CD14-positive monocyte (primary cell): ENCODE results near the gene HCN2. TPM values are rescaled to one million over a fixed set of nuclear protein-coding genes. Genes with fewer than 3 reads are reported as not detected.

Source experiments
- DNase-seq, 3 donors: peaks; one replicate each; pipeline ENCODE4 v3.0.0-alpha.2; 2011 to 2022
- H2AFZ ChIP-seq: 2 replicates; pipeline ENCODE4 v1.6.0; 2012; ENCODE audit warnings: mild to moderate bottlenecking, low read depth, low read length, inconsistent platforms; ENCODE audit not compliant: insufficient read depth, poor library complexity, severe bottlenecking
- H3K27ac ChIP-seq, 2 donors: 1 replicate in 1 of 2; 2 replicates in 1 of 2; pipeline ENCODE4 v1.5.1; 2012 to 2013; ENCODE audit warnings: low read length in 2 of 2, control low read depth in 1 of 2, inconsistent platforms in 1 of 2, low read depth in 1 of 2, mild to moderate bottlenecking in 1 of 2
- H3K27me3 ChIP-seq, 2 donors: one replicate each; pipeline versions ENCODE4 v1.6.0 to v1.6.1; 2011 to 2013; ENCODE audit warnings: low read length in 2 of 2; ENCODE audit not compliant: control insufficient read depth in 2 of 2, insufficient read depth in 2 of 2
- H3K36me3 ChIP-seq, 2 donors: replicated peaks in 1 of 2; 1 replicate in 1 of 2; 2 replicates in 1 of 2; pipeline versions ENCODE4 v1.5.1 to v1.6.1; 2012 to 2013; ENCODE audit warnings: low read length in 2 of 2, control low read depth in 1 of 2, inconsistent platforms in 1 of 2, mild to moderate bottlenecking in 1 of 2; ENCODE audit not compliant: insufficient read depth in 2 of 2, control insufficient read depth in 1 of 2
- H3K4me1 ChIP-seq, 2 donors: 1 replicate in 1 of 2; 2 replicates in 1 of 2; pipeline versions ENCODE4 v1.5.1 to v1.6.1; 2012 to 2013; ENCODE audit warnings: low read length in 2 of 2, control low read depth in 1 of 2, inconsistent platforms in 1 of 2, mild to moderate bottlenecking in 1 of 2, moderate library complexity in 1 of 2; ENCODE audit not compliant: insufficient read depth in 2 of 2, control insufficient read depth in 1 of 2
- H3K4me2 ChIP-seq: replicated peaks from 2 replicates; pipeline ENCODE3; 2012; ENCODE audit warnings: low read length, moderate library complexity, mild to moderate bottlenecking; ENCODE audit not compliant: poor library complexity, severe bottlenecking; ENCODE audit errors: extremely low read depth
- H3K4me3 ChIP-seq, 3 experiments: fragments of 200-600 bp in 1 of 3; sonication (generic) in 1 of 3; replicated peaks in 1 of 3; 1 replicate in 2 of 3; 2 replicates in 1 of 3; pipeline ENCODE4 v1.5.1; 2011 to 2013; ENCODE audit warnings: low read length in 3 of 3, mild to moderate bottlenecking in 3 of 3, control low read depth in 2 of 3, low read depth in 2 of 3, inconsistent platforms in 1 of 3, moderate library complexity in 1 of 3
- H3K79me2 ChIP-seq: 2 replicates; pipeline ENCODE4 v1.6.0; 2012; ENCODE audit warnings: mild to moderate bottlenecking, control low read depth, inconsistent platforms, low read length, moderate library complexity; ENCODE audit not compliant: insufficient read depth
- H3K9ac ChIP-seq: 2 replicates; pipeline ENCODE4 v1.6.0; 2017; ENCODE audit warnings: low read length, mild to moderate bottlenecking; ENCODE audit not compliant: insufficient read depth, poor library complexity, severe bottlenecking
- H3K9me3 ChIP-seq, 2 donors: replicated peaks in 1 of 2; 1 replicate in 1 of 2; 2 replicates in 1 of 2; pipeline versions ENCODE4 v1.5.1 to v1.6.1; 2012 to 2013; ENCODE audit warnings: low read length in 2 of 2, control low read depth in 1 of 2; ENCODE audit not compliant: control insufficient read depth in 1 of 2, insufficient read depth in 1 of 2
- H4K20me1 ChIP-seq: 2 replicates; pipeline ENCODE4 v1.6.0; 2012; ENCODE audit warnings: mild to moderate bottlenecking, low read length, control low read depth, moderate library complexity; ENCODE audit not compliant: insufficient read depth
- H3K27ac Mint-ChIP-seq, 7 donors: one replicate each; pipeline ENCODE4 v1.8.0; 2020; ENCODE audit warnings: mild to moderate bottlenecking in 7 of 7, mixed read lengths in 7 of 7, moderate library complexity in 6 of 7, inconsistent platforms in 2 of 7
- H3K27me3 Mint-ChIP-seq, 3 donors: one replicate each; pipeline ENCODE4 v1.8.0; 2021 to 2022; ENCODE audit warnings: low read depth in 3 of 3, mild to moderate bottlenecking in 3 of 3, mixed read lengths in 3 of 3, moderate library complexity in 3 of 3, inconsistent platforms in 1 of 3
- H3K36me3 Mint-ChIP-seq, 2 donors: one replicate each; pipeline ENCODE4 v1.8.0; 2020; ENCODE audit warnings: mixed read lengths in 2 of 2, inconsistent platforms in 1 of 2, mild to moderate bottlenecking in 1 of 2
- H3K4me1 Mint-ChIP-seq: one replicate; pipeline ENCODE4 v1.8.0; 2020; ENCODE audit warnings: mild to moderate bottlenecking, mixed read lengths
- H3K4me3 Mint-ChIP-seq, 2 donors: one replicate each; pipeline ENCODE4 v1.8.0; 2020; ENCODE audit warnings: mild to moderate bottlenecking in 2 of 2, mixed read lengths in 2 of 2, moderate library complexity in 1 of 2
- H3K9me3 Mint-ChIP-seq, 7 donors: one replicate each; pipeline ENCODE4 v1.8.0; 2020 to 2022; ENCODE audit warnings: mixed read lengths in 7 of 7, mild to moderate bottlenecking in 6 of 7, moderate library complexity in 6 of 7, inconsistent platforms in 2 of 7
- WGBS: methylation state at CpG from one replicate; pipeline ENCODE4 v1.1.5; 2013; ENCODE audit warnings: missing lambda C conversion rate; ENCODE audit not compliant: insufficient coverage; 5-methylcytosine and 5-hydroxymethylcytosine counted together
- intact Hi-C, 2 donors: fragments of 100-400 bp; cut with micrococcal nuclease; formaldehyde crosslinking; loops; one replicate each; pipeline versions ENCODE4 v1.15.0 to v1.15.1; 2023
- polyA plus RNA-seq, 3 donors: library from polyadenylated mRNA; depleted of rRNA in 1 of 3; unstranded in 2 of 3; stranded (reverse) in 1 of 3; fragments of 300-500 nt in 2 of 3; fragments of >200 nt in 1 of 3; fragmentation: Illumina TruSeq in 2 of 3; gene quantifications; 1 replicate in 2 of 3; 2 replicates in 1 of 3; pipeline ENCODE4 v1.2.3, GENCODE V29; 2012 to 2021
- TF ChIP-seq, protein P1 (sequence below): fragments of 200-600 bp; IDR thresholded peaks from one replicate; pipeline ENCODE4 v1.8.0; 2022; ENCODE audit warnings: antibody characterized with exemption, mild to moderate bottlenecking

HCN2 gene
- polyA plus RNA-seq, 3 donors, result 0.21 TPM; not detected in 2

DNA sequence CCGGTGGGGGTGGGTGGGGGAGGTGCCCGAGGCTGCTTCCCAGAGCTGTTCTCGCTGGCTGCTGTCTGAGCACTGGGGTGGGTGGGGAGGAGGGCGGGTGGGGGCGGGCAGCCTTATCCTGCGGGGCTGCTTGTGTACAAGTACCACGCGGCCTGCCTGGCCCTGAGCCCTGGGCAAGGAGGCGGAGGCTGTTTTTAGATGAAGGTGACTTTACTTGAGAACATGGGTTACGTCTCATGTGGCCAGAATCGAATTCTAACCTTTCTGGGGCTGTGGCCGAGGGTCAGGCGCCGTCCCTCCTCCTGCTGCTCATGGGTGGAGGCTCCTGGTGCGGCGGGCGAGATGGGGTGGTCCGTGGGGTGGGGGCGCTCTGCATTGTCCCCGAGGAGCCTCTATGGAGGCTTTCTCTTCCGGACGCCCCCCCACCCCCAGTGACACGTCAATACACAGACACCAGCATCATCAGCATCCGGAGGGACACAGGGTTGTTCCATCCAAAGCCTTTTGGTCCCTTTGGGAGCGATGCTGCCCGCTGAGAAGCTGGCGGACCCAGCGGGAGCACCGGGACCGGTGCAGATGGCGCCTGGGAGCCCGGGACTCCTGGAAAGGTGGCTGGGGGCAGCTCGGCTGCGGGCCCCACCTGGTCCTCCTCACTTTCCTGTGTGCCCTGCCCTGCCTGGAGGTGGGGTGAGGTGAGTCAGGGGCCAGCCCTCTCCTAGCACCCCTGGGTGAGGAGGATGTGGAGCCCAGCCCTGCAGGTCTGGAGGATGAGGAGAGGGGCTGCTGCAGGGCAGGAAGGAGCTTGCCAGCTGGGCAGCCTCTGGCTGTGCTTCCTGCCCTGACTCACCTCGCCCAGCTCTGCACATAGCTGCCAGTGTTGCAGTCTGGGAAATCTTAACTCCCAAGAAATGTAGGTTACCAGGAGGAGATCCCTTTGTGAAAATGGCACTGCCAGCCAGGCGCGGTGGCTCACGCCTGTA lies 13.9 kb upstream of the HCN2 start:
- H2AFZ ChIP-seq, result no peak overlapping the region
- H3K9ac ChIP-seq, result no peak overlapping the region
- 93% methylated on average over 22 of the region's 38 CpGs for WGBS
- H3K9me3 ChIP-seq, result no peaks in the 10 kb centered on the region
- H3K27ac Mint-ChIP-seq, result peak overlapping the region in 1 of 7 donors; percentile 18
- no peaks in the 10 kb centered on the region for H3K27me3 Mint-ChIP-seq
- TF ChIP-seq, protein P1, sequence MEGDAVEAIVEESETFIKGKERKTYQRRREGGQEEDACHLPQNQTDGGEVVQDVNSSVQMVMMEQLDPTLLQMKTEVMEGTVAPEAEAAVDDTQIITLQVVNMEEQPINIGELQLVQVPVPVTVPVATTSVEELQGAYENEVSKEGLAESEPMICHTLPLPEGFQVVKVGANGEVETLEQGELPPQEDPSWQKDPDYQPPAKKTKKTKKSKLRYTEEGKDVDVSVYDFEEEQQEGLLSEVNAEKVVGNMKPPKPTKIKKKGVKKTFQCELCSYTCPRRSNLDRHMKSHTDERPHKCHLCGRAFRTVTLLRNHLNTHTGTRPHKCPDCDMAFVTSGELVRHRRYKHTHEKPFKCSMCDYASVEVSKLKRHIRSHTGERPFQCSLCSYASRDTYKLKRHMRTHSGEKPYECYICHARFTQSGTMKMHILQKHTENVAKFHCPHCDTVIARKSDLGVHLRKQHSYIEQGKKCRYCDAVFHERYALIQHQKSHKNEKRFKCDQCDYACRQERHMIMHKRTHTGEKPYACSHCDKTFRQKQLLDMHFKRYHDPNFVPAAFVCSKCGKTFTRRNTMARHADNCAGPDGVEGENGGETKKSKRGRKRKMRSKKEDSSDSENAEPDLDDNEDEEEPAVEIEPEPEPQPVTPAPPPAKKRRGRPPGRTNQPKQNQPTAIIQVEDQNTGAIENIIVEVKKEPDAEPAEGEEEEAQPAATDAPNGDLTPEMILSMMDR, result no peak
- H3K36me3 Mint-ChIP-seq, result peaks cover 11 to 36% of the 10 kb centered on the region in 2 donors
- H3K27me3 ChIP-seq, result no peaks in the 10 kb centered on the region
- H4K20me1 ChIP-seq, result peaks cover 81% of the 10 kb centered on the region
- peaks cover 37% of the 10 kb centered on the region for H3K4me1 Mint-ChIP-seq
- no peak overlapping the region for H3K4me3 Mint-ChIP-seq
- H3K36me3 ChIP-seq, result peaks cover 20 to 24% of the 10 kb centered on the region in 2 donors
- no peaks in the 10 kb centered on the region for H3K9me3 Mint-ChIP-seq
- peaks cover 28 to 39% of the 10 kb centered on the region in 2 donors for H3K4me1 ChIP-seq
- intact Hi-C loops, result no loop called here
- H3K4me2 ChIP-seq, result no peak overlapping the region
- DNase-seq, result no peak
- H3K27ac ChIP-seq, result no peak overlapping the region
- peaks cover 78% of the 10 kb centered on the region for H3K79me2 ChIP-seq
- H3K4me3 ChIP-seq, result no peak overlapping the region

DNA sequence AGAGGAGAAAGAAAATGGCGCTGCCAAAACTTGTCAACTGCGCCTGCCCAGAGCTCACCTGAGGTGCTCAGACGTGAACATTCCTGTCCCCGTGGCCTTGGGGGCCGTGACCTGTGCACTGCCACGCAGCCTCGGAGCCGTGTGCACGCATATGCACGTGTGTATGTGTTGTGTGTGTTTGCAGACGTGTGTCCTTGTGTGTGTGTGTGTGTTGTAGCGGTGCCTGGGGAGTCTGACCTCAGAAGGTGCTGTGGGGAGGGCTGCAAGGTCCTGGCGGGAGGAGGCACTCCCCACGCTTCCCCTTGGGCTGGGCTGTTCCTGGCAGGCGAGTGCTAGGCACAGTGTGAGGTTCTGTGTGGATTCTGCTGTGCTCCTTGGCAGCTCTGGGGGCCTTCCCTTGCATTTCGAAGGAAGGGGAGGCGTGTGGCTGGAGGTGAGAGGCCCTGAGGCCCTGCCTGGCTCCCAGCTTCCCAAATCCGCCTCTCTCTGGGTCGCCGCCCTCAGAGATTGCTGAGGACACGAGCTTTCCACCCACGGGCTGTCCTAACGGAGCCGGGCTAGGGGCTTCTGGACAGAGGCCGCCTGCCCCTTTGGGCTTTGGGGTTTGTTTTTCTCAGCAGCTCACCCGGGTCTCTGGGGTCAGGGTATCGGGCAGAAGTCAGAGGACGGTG lies 12.8 kb upstream of the HCN2 start:
- Histone ChIP-seq H3K9me3 (no peaks in the 10 kb centered on the region), H2AFZ (no peak overlapping the region), H3K27ac (no peak overlapping the region), H3K79me2 (peaks cover 78% of the 10 kb centered on the region), H3K9ac (no peak overlapping the region), H3K4me1 (peaks cover 19 to 29% of the 10 kb centered on the region in 2 donors), H3K4me2 (no peak overlapping the region), H3K4me3 (no peak overlapping the region), H3K36me3 (peaks cover 31 to 34% of the 10 kb centered on the region in 2 donors), H3K27me3 (no peaks in the 10 kb centered on the region), H4K20me1 (peaks cover 92% of the 10 kb centered on the region)
- TF ChIP-seq, protein P1, result no peak
- intact Hi-C loops, result no loop called here
- H3K36me3 Mint-ChIP-seq, result peaks cover 11 to 43% of the 10 kb centered on the region in 2 donors
- peak overlapping the region in 3 of 7 donors; percentile 26 to 46 (median 35) for H3K27ac Mint-ChIP-seq
- DNase-seq, result no peak
- no peaks in the 10 kb centered on the region for H3K9me3 Mint-ChIP-seq
- H3K4me3 Mint-ChIP-seq, result no peak overlapping the region
- H3K4me1 Mint-ChIP-seq, result peaks cover 28% of the 10 kb centered on the region
- 93% methylated on average over 25 of the region's 28 CpGs for WGBS
- H3K27me3 Mint-ChIP-seq, result no peaks in the 10 kb centered on the region
